HG02943 (cell line): ENCODE results near the gene HOMER2.

Source experiments
- ATAC-seq: cut with Tn5 transposase; IDR thresholded peaks from one replicate; pipeline ENCODE4 v1.9.1; 2021; ENCODE audit warnings: mild to moderate bottlenecking, low read depth, moderate library complexity; ENCODE audit not compliant: unreplicated experiment

HOMER2 gene

GRCh38 chr15:82934100-82934880 lies 18.2 kb downstream of the HOMER2 start:
- no peak for ATAC-seq

- ATAC-seq: no peak
These were observed 18.9 kb downstream of the HOMER2 start for GRCh38 chr15:82933576-82933975.

GRCh38 chr15:82931221-82931620 lies 21.3 kb downstream of the HOMER2 start:
- no peak for ATAC-seq

- no peak for ATAC-seq
These were observed 22.1 kb downstream of the HOMER2 start for GRCh38 chr15:82930461-82930860.

GRCh38 chr15:82928711-82929110 lies 23.8 kb downstream of the HOMER2 start:
- no peak for ATAC-seq

- ATAC-seq: no peak
These were observed 28.8 kb downstream of the HOMER2 start for GRCh38 chr15:82923744-82924143.

- no peak for ATAC-seq
These were observed 29.8 kb downstream of the HOMER2 start for GRCh38 chr15:82922737-82923136.

- no peak for ATAC-seq
These were observed 30.6 kb downstream of the HOMER2 start for GRCh38 chr15:82921939-82922338.

- no peak for ATAC-seq
These were observed 31.3 kb downstream of the HOMER2 start for GRCh38 chr15:82921242-82921641.

- ATAC-seq: no peak
These were observed 33.2 kb downstream of the HOMER2 start for GRCh38 chr15:82919231-82919886.

GRCh38 chr15:82918607-82919230 lies 33.8 kb downstream of the HOMER2 start:
- no peak for ATAC-seq

- no peak for ATAC-seq
These were observed 34.4 kb downstream of the HOMER2 start for GRCh38 chr15:82918162-82918561.

GRCh38 chr15:82917249-82917648 lies 35.3 kb downstream of the HOMER2 start:
- no peak for ATAC-seq

- no peak for ATAC-seq
These were observed 36.2 kb downstream of the HOMER2 start for GRCh38 chr15:82916161-82916952.

- no peak for ATAC-seq
These were observed 38.1 kb downstream of the HOMER2 start for GRCh38 chr15:82914396-82914795.

GRCh38 chr15:82911458-82911857 lies 41.1 kb downstream of the HOMER2 start:
- ATAC-seq: no peak

- ATAC-seq: no peak
These were observed 41.8 kb downstream of the HOMER2 start for GRCh38 chr15:82910721-82911120.

- ATAC-seq: no peak
These were observed 43.3 kb downstream of the HOMER2 start for GRCh38 chr15:82909080-82909815.

GRCh38 chr15:82907350-82907749 lies 45.2 kb downstream of the HOMER2 start:
- no peak for ATAC-seq

GRCh38 chr15:82904574-82904973 lies 47.9 kb downstream of the HOMER2 start:
- no peak for ATAC-seq
